GM18498 (cell line): ENCODE data around the gene ANXA1.

Experiments
- ATAC-seq: cut with Tn5 transposase; IDR thresholded peaks from one replicate; pipeline ENCODE4 v1.9.1; 2021; ENCODE audit warnings: mild to moderate bottlenecking, moderate library complexity; ENCODE audit not compliant: unreplicated experiment

ANXA1 gene

GRCh38 chr9:73137286-73137899 is 14.3 kb upstream of the ANXA1 start:
- ATAC-seq, result no peak

- ATAC-seq, result no peak
Measured at GRCh38 chr9:73137914-73138313, 13.8 kb upstream of the ANXA1 start.

GRCh38 chr9:73138516-73138915 is 13.1 kb upstream of the ANXA1 start:
- ATAC-seq, result no peak

- no peak for ATAC-seq
Measured at GRCh38 chr9:73141282-73141681, 10.4 kb upstream of the ANXA1 start.

- no peak for ATAC-seq
Measured at GRCh38 chr9:73143711-73144328, 7.8 kb upstream of the ANXA1 start.

GRCh38 chr9:73146111-73146815 is 5.4 kb upstream of the ANXA1 start:
- ATAC-seq, result no peak

- ATAC-seq, result no peak
Measured at GRCh38 chr9:73148447-73148937, 3.2 kb upstream of the ANXA1 start.

GRCh38 chr9:73149371-73150067 is 2.1 kb upstream of the ANXA1 start:
- peak; percentile 81 for ATAC-seq

- ATAC-seq, result no peak
Measured at GRCh38 chr9:73152543-73152844, 829 bp downstream of the ANXA1 start.

- peak; percentile 65 for ATAC-seq
Measured at GRCh38 chr9:73152953-73153352, 1.3 kb downstream of the ANXA1 start.

GRCh38 chr9:73153793-73154227 is 2.1 kb downstream of the ANXA1 start:
- ATAC-seq, result no peak

GRCh38 chr9:73154271-73154670 is 2.6 kb downstream of the ANXA1 start:
- ATAC-seq, result no peak

- no peak for ATAC-seq
Measured at GRCh38 chr9:73154722-73155121, 3.1 kb downstream of the ANXA1 start.

- ATAC-seq, result no peak
Measured at GRCh38 chr9:73155377-73155776, 3.7 kb downstream of the ANXA1 start.

GRCh38 chr9:73155968-73156864 is 4.6 kb downstream of the ANXA1 start:
- ATAC-seq, result no peak

GRCh38 chr9:73156865-73157187 is 5.2 kb downstream of the ANXA1 start:
- no peak for ATAC-seq

- ATAC-seq, result no peak
Measured at GRCh38 chr9:73157811-73158210, 6.1 kb downstream of the ANXA1 start.

GRCh38 chr9:73158723-73159122 is 7.1 kb downstream of the ANXA1 start:
- no peak for ATAC-seq

- ATAC-seq, result no peak
Measured at GRCh38 chr9:73160868-73161267, 9.2 kb downstream of the ANXA1 start.

- ATAC-seq, result peak; percentile 43
Measured at GRCh38 chr9:73162987-73163768, 11.5 kb downstream of the ANXA1 start.
